Loucy (cell line): ENCODE measurements around the gene FLT1.

Experiments used
- CTCF ChIP-seq: fragments of 200-600 bp; sonication (generic); conservative IDR thresholded peaks from 2 replicates; pipeline ENCODE4 v1.5.1; 2014; ENCODE audit warnings: mild to moderate bottlenecking, antibody characterized with exemption, low read length
- EZH2phosphoT487 ChIP-seq: fragments of 200-600 bp; IDR thresholded peaks from 2 replicates; pipeline ENCODE4 v1.6.1; 2018; ENCODE audit warnings: antibody characterized with exemption, mild to moderate bottlenecking, moderate library complexity, borderline replicate concordance

GRCh38 chr13:28449826-28450773, 44.8 kb downstream of the FLT1 start:
- TF ChIP-seq CTCF (no peak), EZH2phosphoT487 (no peak)
